ENCODE measurements around the gene TMEM258.

Gene TMEM258

GRCh38 chr11:61792310-61793082, at the start of gene TMEM258, which contains the start of gene FEN1:
Gene TMEM258 (minus strand): TSS chr11:61792599. CDS start chr11:61792558, 41 bp downstream.
Gene FEN1 (plus strand): TSS chr11:61792911. CDS start chr11:61795362, 2,451 bp downstream.
- peak; percentile 92 for DNase-seq

DNA sequence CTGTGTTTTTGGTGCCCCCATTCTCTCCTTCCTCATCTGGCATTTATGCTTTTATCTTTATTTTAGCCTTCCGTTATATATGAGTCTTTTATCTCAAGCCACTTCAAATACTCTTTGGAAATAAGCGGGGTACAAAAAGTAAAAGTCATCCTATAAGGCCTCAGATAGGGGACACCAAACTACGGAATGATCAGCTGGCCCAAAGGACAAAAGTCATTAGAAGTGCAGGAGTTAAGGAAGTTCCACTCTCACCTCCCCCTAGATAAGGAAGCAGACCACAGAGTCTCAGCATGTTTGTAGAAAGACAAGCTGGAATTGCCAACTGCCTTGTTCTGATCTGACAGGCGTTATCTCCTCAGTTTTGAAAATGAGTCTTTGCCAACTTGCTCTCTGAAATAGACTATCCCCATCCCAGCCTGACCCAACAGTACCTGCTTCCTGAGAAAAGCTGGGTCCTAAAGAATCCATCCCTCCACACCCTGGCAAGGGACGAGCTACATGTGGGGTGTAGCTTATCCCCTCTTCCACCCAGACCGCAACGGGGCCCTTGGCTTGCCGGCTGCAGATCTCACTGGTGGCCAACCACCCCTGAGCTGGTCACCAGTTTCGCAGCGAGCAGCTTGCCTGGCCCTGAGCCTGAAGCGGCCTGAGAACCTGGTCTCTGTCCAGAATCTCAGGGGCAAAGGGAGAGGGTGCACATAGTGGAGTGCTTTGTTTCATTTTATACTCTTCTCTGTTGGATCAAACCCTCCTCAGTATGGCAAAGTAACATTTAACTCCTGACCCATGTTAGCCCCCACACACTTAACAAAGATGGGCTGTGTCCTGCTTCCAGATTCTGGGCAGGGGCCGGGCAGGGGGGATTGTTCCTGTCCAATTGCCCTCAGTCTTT, 49.5 kb upstream of the TMEM258 start:
- no peak for DNase-seq

DNA sequence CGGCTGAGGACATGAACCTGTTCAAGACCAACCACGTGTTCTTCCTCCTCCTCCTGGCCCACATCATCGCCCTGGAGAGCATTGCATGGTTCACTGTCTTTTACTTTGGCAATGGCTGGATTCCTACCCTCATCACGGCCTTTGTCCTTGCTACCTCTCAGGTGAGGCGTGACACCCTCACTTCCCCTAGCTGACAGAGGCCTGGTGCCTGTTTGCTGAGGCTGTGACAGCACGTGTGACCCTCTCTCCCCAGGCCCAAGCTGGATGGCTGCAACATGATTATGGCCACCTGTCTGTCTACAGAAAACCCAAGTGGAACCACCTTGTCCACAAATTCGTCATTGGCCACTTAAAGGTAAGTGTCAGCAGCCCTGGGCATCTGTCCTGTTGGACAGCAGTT, 48.0 kb upstream of the TMEM258 start:
- DNase-seq: no peak

DNA sequence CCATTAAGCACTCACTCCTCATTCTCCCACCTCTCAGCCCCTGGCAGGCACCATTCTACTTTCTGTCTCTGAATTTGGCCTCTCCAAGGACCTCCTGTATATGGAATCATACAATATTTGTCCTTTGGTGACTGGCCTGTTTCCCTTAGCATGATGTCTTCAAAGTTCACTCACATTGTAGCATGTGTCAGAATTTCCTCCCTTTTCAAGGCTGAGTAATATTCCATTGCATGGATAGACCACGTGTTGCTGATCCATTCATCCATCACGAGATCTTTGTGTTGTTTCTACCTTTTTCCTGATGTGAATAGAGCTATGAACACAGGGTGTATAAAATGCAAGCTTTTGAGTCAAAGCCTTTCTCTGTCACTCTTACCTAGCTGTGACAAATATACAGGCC, 47.3 kb upstream of the TMEM258 start:
- DNase-seq: no peak

- no peak for DNase-seq
Observed at GRCh38 chr11:61838921-61839320, 46.5 kb upstream of the TMEM258 start.

DNA sequence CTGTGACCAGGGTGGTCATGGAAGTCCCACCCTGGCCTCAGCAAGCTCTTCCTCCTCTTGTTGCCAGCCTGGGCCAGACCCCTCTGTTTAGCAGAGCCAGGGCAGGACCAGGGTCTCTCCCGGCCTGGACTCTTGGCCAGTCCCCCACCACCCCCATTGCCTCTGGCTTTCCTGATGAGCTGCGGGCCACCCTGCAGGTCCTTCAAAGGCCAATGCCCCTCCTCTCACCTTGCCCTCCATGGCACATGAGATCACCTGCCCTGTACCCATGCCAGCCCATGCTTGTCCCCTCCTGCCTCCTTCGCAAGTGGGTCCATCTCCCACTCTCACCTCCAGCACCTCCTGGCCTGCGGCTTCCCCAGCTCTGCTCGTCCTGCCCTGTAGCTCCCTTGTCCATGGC, 46.1 kb upstream of the TMEM258 start:
- no peak for DNase-seq

- no peak for DNase-seq
Observed at GRCh38 chr11:61837411-61838005, 45.1 kb upstream of the TMEM258 start.

DNA sequence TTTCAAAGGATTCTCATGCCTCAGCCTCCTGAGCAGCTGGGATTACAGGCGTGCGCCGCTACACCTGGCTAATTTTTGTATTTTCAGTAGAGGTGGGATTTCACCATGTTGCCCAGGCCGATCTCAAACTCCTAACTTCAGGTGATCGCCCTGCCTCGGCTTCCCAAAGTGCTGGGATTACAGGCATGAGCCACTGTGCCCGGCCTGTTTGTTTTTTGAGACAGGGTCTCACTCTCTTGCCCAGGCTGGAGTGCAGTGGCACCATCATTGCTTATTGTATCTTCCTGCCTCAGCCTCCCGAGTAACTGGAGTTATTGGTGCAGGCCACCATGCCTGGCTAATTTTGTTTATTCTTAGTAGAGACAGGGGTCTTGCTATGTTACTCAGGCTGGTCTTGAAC, 43.8 kb upstream of the TMEM258 start:
- no peak for DNase-seq

DNA sequence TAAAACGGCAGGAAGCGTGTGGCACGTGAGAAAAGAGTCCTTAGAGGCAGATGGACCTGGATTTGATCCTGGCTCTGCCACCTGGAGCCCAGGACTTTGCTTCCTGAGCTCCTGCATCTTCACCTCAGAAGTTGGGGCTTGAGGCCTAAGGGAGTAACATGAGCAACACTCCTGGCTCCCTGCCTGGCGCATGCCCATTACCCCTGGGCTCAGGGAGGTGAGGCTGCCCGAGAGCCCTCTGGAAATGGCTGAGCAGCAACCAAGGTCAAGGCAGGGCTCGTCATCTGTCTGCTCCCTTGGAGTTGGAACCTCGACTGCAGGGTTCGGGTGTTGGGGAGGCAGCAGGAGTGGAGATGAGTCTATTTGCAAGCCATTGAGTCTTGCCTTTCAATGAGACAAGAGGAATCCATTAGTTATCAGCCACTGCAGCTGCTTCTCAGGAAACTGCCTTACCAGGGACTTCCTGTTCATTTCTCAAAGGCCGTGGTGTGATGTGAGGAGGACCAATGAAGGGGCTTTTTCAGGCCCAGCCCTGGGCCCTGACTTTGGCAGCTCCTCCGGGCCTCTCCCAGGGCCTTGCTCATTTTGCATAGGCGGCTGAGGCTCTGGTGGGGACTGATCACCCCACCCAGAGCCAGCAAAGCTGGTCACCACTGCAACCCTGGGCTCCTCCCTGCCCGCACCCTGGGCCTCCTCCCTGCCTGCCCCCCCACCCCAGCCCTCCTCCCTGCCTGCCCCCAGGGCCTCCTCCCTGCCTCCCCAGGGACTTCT, 42.1 kb upstream of the TMEM258 start:
- peak; percentile 49 for DNase-seq

DNA sequence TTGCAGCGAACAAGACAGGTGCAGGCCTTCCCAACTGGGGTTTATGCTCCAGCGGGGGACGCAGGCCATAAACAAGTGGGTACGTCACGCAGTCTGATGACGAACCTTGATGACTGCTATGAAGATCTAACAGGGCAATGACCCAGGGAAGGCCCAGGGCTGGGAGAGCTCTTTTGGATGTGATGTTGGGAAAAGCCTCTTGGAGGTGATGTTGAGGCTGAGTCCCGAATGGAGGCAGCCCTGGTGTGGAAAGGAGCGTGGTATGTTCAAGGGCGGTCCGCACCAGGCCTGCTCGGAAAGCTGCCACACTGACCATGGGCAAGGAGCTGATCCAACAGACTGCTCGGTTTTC, 41.5 kb upstream of the TMEM258 start:
- DNase-seq: no peak

DNA sequence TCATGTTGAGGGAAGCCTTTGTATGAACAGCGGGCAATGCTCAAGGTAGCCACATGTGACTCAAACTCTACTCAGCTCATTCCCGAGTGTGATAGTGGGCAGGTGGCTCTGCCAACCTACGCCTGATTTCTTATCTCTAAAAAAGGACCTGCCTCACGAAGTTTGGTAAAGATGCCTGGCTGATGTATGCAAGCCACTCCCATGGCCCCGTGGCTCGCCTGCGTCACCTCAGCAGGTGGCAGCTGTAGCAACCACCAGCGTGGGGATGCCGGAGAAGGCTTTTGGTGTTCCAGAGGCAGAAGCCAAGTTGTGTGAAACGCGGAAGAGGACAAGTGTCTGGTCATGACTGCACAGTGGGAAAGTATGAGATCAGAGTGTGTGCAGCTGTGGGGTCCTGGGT, 41.1 kb upstream of the TMEM258 start:
- no peak for DNase-seq

DNA sequence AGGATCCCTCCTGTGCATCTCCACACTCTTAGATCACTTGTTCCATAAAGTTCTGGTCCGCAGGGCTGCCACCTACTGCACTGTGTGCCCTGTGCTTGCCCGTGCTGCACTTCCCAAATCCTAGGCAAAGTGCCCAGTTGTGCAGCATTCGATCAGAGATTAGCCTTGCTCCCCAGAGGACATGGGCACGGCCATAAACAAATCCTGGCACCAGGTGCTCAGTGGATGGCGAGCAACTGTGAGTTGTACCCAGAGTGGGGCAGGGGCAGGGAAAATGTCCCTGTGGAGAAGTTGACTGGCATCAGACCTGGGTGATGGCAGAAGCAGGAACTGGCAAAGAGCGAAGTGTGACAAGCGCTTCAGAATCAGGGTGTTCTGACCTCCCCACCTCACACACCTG, 40.4 kb upstream of the TMEM258 start:
- DNase-seq: no peak

DNA sequence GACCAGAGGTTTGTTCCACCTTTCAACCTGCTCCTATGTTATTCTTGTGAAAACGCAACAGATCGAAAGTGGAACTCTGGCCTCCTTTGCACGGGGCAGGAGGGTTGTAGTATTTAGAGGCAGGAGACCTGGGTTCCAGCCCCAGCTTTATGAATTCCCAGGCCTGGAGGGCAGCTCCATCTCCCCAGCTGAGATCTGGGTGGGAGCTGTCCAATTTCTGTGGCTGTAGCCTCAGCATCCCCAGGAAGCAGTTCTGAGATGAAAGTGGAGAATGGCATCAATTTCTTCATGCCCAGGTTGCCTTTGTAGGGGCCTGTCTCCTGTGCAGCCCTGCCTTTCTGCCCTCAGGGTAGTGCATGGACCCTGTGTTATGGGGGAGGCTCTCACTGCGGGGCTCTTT, 39.8 kb upstream of the TMEM258 start:
- no peak for DNase-seq

- DNase-seq: no peak
Observed at GRCh38 chr11:61830237-61831105, 38.1 kb upstream of the TMEM258 start.

DNA sequence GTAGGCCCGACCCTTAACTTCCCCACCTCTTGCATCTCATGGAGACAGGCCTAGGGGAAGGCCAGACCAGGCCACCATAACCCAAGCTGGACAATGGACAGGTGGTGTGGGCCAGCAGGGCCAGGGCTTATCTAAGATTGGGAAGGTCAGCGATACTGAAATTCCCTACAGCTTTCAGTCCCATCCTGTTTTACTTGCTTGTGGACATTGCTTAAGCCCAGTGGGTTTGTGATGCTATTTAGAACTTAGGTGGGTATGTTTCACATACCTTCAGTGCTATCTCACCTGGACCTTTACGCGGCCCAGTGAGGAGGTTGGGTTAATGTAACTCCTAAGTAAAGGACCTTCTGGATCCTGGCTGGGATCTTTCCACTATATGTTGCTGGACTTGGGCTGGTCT, 37.4 kb upstream of the TMEM258 start:
- DNase-seq: no peak

DNA sequence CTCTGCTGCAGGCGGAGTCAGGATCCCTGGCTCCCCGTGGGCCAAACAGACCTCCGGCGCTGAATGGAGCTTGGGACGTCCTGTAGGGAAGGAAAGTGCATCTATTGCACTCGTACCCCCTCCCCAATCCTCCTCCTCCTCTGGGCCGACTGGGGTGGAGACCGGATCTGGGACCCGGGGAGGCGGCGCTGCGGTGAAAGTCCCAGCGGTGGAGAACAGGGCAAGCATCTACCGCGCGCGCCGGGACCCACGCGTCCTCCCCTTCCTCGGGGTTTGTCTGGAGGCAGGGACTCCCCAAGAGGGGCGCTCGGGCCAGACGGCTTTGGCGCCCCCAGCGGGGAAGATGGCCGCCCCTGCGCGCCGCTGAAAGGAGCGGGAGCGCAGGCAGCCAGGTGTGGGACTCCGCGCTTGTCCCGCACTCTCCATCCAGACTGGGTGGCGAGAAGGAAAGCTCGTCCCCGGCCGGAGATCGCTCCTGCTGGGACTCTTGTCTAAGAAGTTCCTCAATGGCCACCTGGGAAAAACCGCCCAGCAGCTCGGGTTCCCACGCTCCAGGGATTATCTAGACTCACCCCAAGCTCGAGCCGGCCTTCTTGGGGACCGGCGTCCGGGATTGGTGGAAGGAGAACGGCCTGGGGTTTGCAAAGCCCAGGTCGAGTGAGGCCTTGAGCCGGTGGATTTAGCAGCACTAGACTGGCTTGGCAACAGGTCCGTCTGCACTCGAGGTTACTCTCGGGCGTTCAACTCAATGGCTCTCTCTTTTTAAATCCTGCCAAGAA, 36.4 kb upstream of the TMEM258 start:
- DNase-seq: peak; percentile 53

GRCh38 chr11:61828379-61828628, 35.9 kb upstream of the TMEM258 start:
- DNase-seq: no peak

DNA sequence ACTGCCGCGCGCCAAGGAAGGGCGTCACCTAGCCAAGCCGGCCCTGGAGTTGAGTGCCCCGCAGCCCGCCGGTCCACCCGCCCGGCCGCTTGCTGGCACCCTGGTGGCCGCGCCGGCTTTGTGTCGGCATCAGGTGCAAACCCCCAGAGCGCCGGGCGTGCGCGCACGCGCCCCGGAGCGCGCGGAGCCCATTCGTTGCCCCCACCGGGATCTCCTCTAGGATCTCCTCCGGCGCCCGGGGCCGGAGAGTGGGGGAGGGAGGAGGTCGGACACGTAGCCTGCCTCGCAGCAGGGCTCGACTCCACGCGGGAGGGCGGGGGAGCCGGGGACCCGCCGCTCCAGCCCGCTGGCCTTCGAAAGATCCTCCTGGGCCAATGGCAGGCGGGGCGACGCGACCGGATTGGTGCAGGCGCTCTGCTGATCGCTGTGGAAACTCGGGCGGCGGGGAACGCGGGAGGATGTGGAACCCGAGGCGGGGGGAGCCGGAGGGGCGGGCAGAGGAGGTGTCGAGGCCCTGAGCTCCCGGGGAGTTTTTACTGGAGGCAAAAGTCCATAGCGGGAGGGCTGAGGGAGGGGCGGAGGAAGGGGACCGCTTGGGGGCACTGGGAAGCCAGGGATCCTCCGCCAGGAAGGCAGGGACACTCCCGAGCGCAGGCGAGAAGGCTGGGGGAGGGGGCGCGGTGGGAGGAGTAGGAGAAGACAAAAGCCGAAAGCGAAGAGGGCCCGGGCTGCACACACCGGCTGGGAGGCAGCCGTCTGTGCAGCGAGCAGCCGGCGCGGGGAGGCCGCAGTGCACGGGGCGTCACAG, 35.4 kb upstream of the TMEM258 start, which contains the start of gene FADS2:
FADS2 (plus strand) TSS at position 730 of the 808 bp plus-strand sequence. CDS start 91 bp downstream, outside the sequence.
- DNase-seq: peak; percentile 86

GRCh38 chr11:61826930-61827570, 34.7 kb upstream of the TMEM258 start:
- DNase-seq: no peak

- no peak for DNase-seq
Observed at GRCh38 chr11:61820174-61820573, 27.8 kb upstream of the TMEM258 start.
